CD4-positive, alpha-beta T cell treated with Interleukin-17A for 1 hour (primary cell): Measurements from ENCODE around the gene BBOF1.

Experiments
- DNase-seq: peaks from one replicate; pipeline ENCODE4 v3.0.0-alpha.2; 2020

Gene BBOF1

GRCh38 chr14:74111395-74112216 lies 92.5 kb downstream of the BBOF1 start:
- peak; percentile 59 for DNase-seq
